ENCODE data around the gene JARID2. TPM values are rescaled to one million over a fixed set of nuclear protein-coding genes. Genes with fewer than 3 reads are reported as not detected.

Gene JARID2
- total RNA-seq, 1 experiment from 2014 or later = 0.56 TPM

- H3K9me3 ChIP-seq = peaks cover 3% of the 10 kb centered on the region; the same call in 1 of the 2 replicates
- DNase-seq = peak; percentile 17
- H3K4me3 ChIP-seq = no peak overlapping the region
- no peaks in the 10 kb centered on the region for H3K36me3 ChIP-seq
- H3K27me3 ChIP-seq = no peaks in the 10 kb centered on the region
Measured at GRCh38 chr6:15429141-15430110, 183.6 kb downstream of the JARID2 start.

GRCh38 chr6:15430186-15430585 is 184.3 kb downstream of the JARID2 start:
- no peaks in the 10 kb centered on the region for H3K36me3 ChIP-seq
- no peaks in the 10 kb centered on the region for H3K27me3 ChIP-seq
- H3K4me3 ChIP-seq = no peak overlapping the region
- peaks cover 10% of the 10 kb centered on the region for H3K9me3 ChIP-seq
- DNase-seq = no peak

GRCh38 chr6:15430931-15431405 is 185.1 kb downstream of the JARID2 start:
- H3K36me3 ChIP-seq = no peaks in the 10 kb centered on the region
- no peaks in the 10 kb centered on the region for H3K27me3 ChIP-seq
- DNase-seq = no peak
- no peak overlapping the region for H3K4me3 ChIP-seq
- peaks cover 10% of the 10 kb centered on the region for H3K9me3 ChIP-seq

GRCh38 chr6:15431762-15432483 is 186.1 kb downstream of the JARID2 start:
- Histone ChIP-seq H3K27me3 (no peaks in the 10 kb centered on the region), H3K9me3 (peaks cover 10% of the 10 kb centered on the region), H3K36me3 (no peaks in the 10 kb centered on the region), H3K4me3 (no peak overlapping the region)
- DNase-seq = peak; percentile 12

- Histone ChIP-seq H3K36me3 (no peaks in the 10 kb centered on the region), H3K9me3 (peaks cover 10% of the 10 kb centered on the region), H3K4me3 (no peak overlapping the region), H3K27me3 (no peaks in the 10 kb centered on the region)
- DNase-seq = no peak
Measured at GRCh38 chr6:15433511-15433861, 187.6 kb downstream of the JARID2 start.

GRCh38 chr6:15434263-15434662 is 188.4 kb downstream of the JARID2 start:
- DNase-seq = no peak
- H3K9me3 ChIP-seq = peaks cover 10% of the 10 kb centered on the region
- no peaks in the 10 kb centered on the region for H3K36me3 ChIP-seq
- H3K4me3 ChIP-seq = no peak overlapping the region
- H3K27me3 ChIP-seq = no peaks in the 10 kb centered on the region

GRCh38 chr6:15434823-15435380 is 189.0 kb downstream of the JARID2 start:
- Histone ChIP-seq H3K36me3 (no peaks in the 10 kb centered on the region), H3K4me3 (no peak overlapping the region), H3K27me3 (no peaks in the 10 kb centered on the region), H3K9me3 (peaks cover 10% of the 10 kb centered on the region)
- DNase-seq = no peak

- Histone ChIP-seq H3K27me3 (no peaks in the 10 kb centered on the region), H3K36me3 (no peaks in the 10 kb centered on the region), H3K4me3 (no peak overlapping the region), H3K9me3 (peaks cover 10% of the 10 kb centered on the region)
- DNase-seq = no peak
Measured at GRCh38 chr6:15435468-15435867, 189.6 kb downstream of the JARID2 start.

- H3K27me3 ChIP-seq = no peaks in the 10 kb centered on the region
- peaks cover 10% of the 10 kb centered on the region for H3K9me3 ChIP-seq
Measured at GRCh38 chr6:15436451-15436850, 190.6 kb downstream of the JARID2 start.

GRCh38 chr6:15437090-15437635 is 191.3 kb downstream of the JARID2 start:
- H3K9me3 ChIP-seq = peaks cover 10% of the 10 kb centered on the region
- H3K4me3 ChIP-seq = no peak overlapping the region
- no peaks in the 10 kb centered on the region for H3K27me3 ChIP-seq
- DNase-seq = no peak
- no peaks in the 10 kb centered on the region for H3K36me3 ChIP-seq

More at GRCh38 chr6:15436451-15436850, 190.6 kb downstream of the JARID2 start:
- no peak for DNase-seq
- no peak overlapping the region for H3K4me3 ChIP-seq
- no peaks in the 10 kb centered on the region for H3K36me3 ChIP-seq

GRCh38 chr6:15439410-15440025 is 193.6 kb downstream of the JARID2 start:
- H3K4me3 ChIP-seq = no peak overlapping the region
- H3K9me3 ChIP-seq = peaks cover 6% of the 10 kb centered on the region
- no peaks in the 10 kb centered on the region for H3K27me3 ChIP-seq
- DNase-seq = no peak
- H3K36me3 ChIP-seq = no peaks in the 10 kb centered on the region

GRCh38 chr6:15440040-15440439 is 194.2 kb downstream of the JARID2 start:
- no peak overlapping the region for H3K4me3 ChIP-seq
- no peaks in the 10 kb centered on the region for H3K36me3 ChIP-seq
- no peak for DNase-seq
- H3K27me3 ChIP-seq = no peaks in the 10 kb centered on the region
- H3K9me3 ChIP-seq = peaks cover under 1% of the 10 kb centered on the region

- peak; percentile 51 for DNase-seq
- no peaks in the 10 kb centered on the region for H3K9me3 ChIP-seq
- no peaks in the 10 kb centered on the region for H3K27me3 ChIP-seq
- no peaks in the 10 kb centered on the region for H3K36me3 ChIP-seq
- H3K4me3 ChIP-seq = no peak overlapping the region
Measured at GRCh38 chr6:15441215-15441868, 195.5 kb downstream of the JARID2 start.

GRCh38 chr6:15441981-15442380 is 196.1 kb downstream of the JARID2 start:
- DNase-seq = no peak
- Histone ChIP-seq H3K4me3 (no peak overlapping the region), H3K36me3 (no peaks in the 10 kb centered on the region)

GRCh38 chr6:15442467-15442866 is 196.6 kb downstream of the JARID2 start:
- Histone ChIP-seq H3K27me3 (no peaks in the 10 kb centered on the region), H3K36me3 (no peaks in the 10 kb centered on the region), H3K9me3 (no peaks in the 10 kb centered on the region), H3K4me3 (no peak overlapping the region)
- no peak for DNase-seq

More at GRCh38 chr6:15441981-15442380, 196.1 kb downstream of the JARID2 start:
- Histone ChIP-seq H3K9me3 (no peaks in the 10 kb centered on the region), H3K27me3 (no peaks in the 10 kb centered on the region)

All from MG63 (cell line).